Spinal cord (tissue), 10 donors: ENCODE results near the gene NAT16. TPM values are rescaled to one million over a fixed set of nuclear protein-coding genes. Genes with fewer than 3 reads are reported as not detected.
A peak's percentile ranks its signal among the peaks of the same experiment; 100 is the strongest.

Experiments
- DNase-seq, 6 donors: peaks; one replicate each; pipeline versions ENCODE4 v3.0.0 to v3.0.0-alpha.2; 2013 to 2015; ENCODE audit warnings: low spot score in 6 of 6, low read depth in 4 of 6
- H3K27ac ChIP-seq: one replicate; pipeline ENCODE4 v1.5.1; 2013; ENCODE audit warnings: low read depth, low read length, control low read depth
- H3K27me3 ChIP-seq: one replicate; pipeline ENCODE4 v1.6.1; 2013; ENCODE audit warnings: low read length; ENCODE audit not compliant: control insufficient read depth, insufficient read depth
- H3K36me3 ChIP-seq: one replicate; pipeline ENCODE4 v1.6.1; 2013; ENCODE audit warnings: low read length; ENCODE audit not compliant: control insufficient read depth, insufficient read depth
- H3K4me1 ChIP-seq: one replicate; pipeline ENCODE4 v1.6.1; 2013; ENCODE audit warnings: low read length; ENCODE audit not compliant: control insufficient read depth, insufficient read depth
- H3K4me3 ChIP-seq: one replicate; pipeline ENCODE4 v1.5.1; 2013; ENCODE audit warnings: low read depth, low read length, control low read depth
- H3K9me3 ChIP-seq: one replicate; pipeline ENCODE4 v1.6.1; 2013; ENCODE audit warnings: low read length; ENCODE audit not compliant: control insufficient read depth, insufficient read depth
- WGBS: methylation state at CpG from one replicate; pipeline ENCODE4 v1.1.5; 2013; ENCODE audit warnings: missing lambda C conversion rate; ENCODE audit not compliant: insufficient coverage; 5-methylcytosine and 5-hydroxymethylcytosine counted together
- polyA plus RNA-seq, 2 donors: library from polyadenylated mRNA; unstranded; fragments of 120-200 nt; gene quantifications; one replicate each; pipeline ENCODE4 v1.2.1, GENCODE V29; 2013; ENCODE audit not compliant: insufficient read length in 2 of 2
- total RNA-seq, 2 donors: library from RNA; depleted of rRNA in 1 of 2; stranded (reverse); fragments of 120-200 nt in 1 of 2; fragments of >200 nt in 1 of 2; gene quantifications; one replicate each; pipeline versions ENCODE4 v1.2.3 to v1.2.4, GENCODE V29; 2013 to 2014
- donor health status: healthy.

Gene NAT16
- total and polyA plus RNA-seq, 4 donors = 0.40 to 7.5 (median 3.7) TPM

DNA sequence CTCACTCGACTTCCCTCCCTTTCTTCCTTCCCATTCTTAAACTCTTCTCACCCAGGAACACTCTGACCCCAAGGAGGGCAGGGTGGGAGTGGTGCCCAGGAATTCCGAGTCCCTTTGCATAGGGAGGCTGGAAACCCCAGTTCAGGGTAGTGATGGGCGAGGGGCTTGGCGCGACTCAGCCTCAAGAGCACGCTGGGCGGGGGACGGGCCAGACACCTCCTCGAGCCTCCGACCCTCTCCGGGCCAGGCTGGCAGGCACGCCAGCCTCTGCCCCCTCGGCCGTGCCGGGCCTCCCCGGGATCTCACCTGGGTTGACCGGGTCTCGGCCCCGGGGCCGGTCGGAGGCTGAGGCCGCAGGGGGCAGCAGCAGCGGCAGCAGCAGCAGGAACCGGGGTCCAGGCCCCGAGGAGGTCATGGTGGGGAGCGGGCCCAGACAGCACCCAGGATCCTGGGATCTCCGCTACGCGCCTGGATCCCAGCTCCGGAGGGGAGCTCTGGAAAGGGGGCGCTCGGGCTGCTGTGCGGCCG lies 36.8 kb upstream of the NAT16 start:
- peak in 1 of 6 donors; percentile 35 for DNase-seq

DNA sequence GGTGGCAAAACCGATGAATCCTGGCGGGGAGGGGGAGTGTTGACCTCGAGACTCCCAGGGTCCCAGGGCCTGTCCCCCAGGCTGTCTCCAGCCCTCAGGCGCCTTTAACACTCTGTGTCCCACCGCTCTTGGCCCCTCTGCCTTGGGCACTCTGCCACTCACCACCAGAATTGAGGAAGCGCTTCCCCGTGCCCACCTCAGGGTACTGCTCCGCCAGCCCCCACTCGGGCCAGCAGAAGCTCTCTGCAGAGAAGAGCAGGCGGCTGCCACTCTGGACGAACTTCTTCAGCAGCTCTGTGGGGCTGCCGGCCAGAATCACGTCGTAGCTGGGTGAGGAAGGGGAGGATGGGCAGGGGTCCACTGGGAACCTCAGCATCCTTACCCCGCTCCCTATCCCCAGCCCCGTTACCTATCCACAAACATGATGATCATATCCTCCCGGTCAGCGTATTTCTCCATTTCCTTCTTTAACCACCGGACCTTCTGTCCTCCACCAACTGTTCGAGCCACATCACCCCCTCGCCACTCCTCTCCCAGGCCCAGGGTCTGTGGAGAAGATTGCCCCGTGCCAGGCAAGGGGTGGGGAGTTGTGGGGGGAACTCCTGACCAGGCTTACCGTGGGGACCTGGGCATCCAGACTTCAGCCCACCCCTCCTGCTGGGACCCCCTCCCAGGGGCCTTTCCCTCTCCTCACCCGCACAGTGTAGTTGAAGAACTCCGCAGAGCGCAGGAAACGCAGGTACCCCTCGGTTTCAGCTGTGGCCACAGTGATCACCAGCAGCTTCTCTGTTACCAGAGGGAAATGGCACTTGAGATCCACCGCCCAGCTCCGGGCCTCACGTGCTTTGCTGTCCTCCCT lies 36.1 kb upstream of the NAT16 start:
- DNase-seq = peak in 1 of 6 donors; percentile 9
- Histone ChIP-seq H3K9me3 (no peaks in the 10 kb centered on the region), H3K27ac (peak overlapping the region; percentile 96), H3K27me3 (no peaks in the 10 kb centered on the region), H3K4me3 (peak overlapping the region; percentile 87), H3K4me1 (peaks cover 40% of the 10 kb centered on the region), H3K36me3 (peaks cover 47% of the 10 kb centered on the region)
- 62% methylated on average over 18 of the region's 31 CpGs for WGBS

More for the DNA sequence above, 36.8 kb upstream of the NAT16 start:
- no peaks in the 10 kb centered on the region for H3K9me3 ChIP-seq
- peaks cover 47% of the 10 kb centered on the region for H3K36me3 ChIP-seq
- peak overlapping the region; percentile 87 for H3K4me3 ChIP-seq
- WGBS = 0% methylated on average over 33 of the region's 34 CpGs
- peak overlapping the region; percentile 96 for H3K27ac ChIP-seq
- no peaks in the 10 kb centered on the region for H3K27me3 ChIP-seq
- peaks cover 40% of the 10 kb centered on the region for H3K4me1 ChIP-seq

DNA sequence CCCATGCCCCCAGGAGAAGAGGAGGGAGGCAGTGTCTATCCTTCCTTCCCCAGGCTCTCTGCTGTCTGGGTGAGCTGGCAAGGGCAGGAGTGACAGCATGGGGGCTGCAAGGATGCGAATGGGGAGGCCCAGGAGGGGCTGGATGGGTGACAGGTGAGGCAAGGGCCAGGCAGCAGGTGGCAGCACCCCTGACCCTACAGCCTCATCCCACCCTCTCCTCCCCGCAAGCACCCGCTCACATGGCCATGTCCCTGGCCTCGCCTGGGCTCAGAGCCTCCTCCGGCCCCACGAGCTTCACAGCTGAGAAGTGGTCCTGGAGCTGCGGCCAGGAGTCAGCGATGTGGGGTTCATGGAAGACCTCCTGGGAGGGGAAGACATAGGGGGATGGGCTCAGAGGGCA lies 31.9 kb upstream of the NAT16 start:
- peaks cover 17% of the 10 kb centered on the region for H3K4me1 ChIP-seq
- WGBS = 88% methylated on average over 7 of the region's 8 CpGs
- H3K27ac ChIP-seq = no peak overlapping the region
- DNase-seq = no peak
- H3K9me3 ChIP-seq = no peaks in the 10 kb centered on the region
- H3K4me3 ChIP-seq = no peak overlapping the region
- H3K36me3 ChIP-seq = peaks cover 85% of the 10 kb centered on the region
- H3K27me3 ChIP-seq = no peaks in the 10 kb centered on the region

DNA sequence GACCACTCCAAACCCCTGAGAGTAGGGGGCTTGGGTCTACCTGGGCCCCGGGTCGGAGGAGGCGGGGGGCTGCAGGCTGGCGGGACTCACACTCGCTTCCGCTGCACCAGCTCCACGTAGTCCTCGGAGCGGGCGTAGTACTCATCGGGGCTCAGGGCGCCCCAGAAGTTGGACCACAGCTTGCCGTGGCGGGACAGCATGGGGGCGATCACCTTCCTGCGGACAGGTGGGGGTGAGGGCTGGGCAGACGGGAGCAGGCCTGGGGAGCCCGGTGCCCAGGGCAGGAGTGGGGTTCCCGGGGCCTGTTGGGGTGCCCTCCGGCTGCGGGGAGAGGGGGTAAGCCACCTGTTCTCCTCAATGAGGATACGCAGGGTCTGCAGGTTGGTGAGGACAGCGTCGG lies 31.4 kb upstream of the NAT16 start:
- H3K36me3 ChIP-seq = peaks cover 89% of the 10 kb centered on the region
- no peak overlapping the region for H3K27ac ChIP-seq
- no peaks in the 10 kb centered on the region for H3K27me3 ChIP-seq
- H3K9me3 ChIP-seq = no peaks in the 10 kb centered on the region
- H3K4me1 ChIP-seq = peaks cover 12% of the 10 kb centered on the region
- H3K4me3 ChIP-seq = no peak overlapping the region
- 95% methylated on average over 23 of the region's 24 CpGs for WGBS
- DNase-seq = no peak

DNA sequence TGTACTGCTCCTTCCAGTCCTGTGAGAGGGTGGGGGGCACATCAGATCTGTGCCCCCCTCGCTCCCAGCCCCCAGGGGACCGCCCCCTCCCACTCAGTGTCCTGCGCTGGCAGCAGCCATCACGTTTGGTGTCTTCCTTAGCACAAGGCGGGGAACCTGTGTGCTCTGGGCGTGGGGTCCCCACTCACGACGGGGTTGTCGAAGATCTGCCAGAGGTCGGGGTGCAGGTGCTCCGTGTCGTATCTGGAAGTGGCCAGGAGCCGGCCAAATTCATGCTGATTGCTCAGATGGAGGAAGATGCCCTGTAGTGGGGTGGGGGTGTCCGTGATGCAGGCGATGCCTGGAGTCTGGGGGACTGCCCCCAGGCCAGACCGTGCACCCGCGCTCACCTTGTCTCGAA lies 30.1 kb upstream of the NAT16 start:
- Histone ChIP-seq H3K9me3 (no peaks in the 10 kb centered on the region), H3K27ac (no peak overlapping the region), H3K4me1 (no peaks in the 10 kb centered on the region), H3K36me3 (peaks cover 88% of the 10 kb centered on the region), H3K27me3 (no peaks in the 10 kb centered on the region), H3K4me3 (no peak overlapping the region)
- DNase-seq = no peak
- WGBS = 93% methylated on average over 12 of the region's 19 CpGs

DNA sequence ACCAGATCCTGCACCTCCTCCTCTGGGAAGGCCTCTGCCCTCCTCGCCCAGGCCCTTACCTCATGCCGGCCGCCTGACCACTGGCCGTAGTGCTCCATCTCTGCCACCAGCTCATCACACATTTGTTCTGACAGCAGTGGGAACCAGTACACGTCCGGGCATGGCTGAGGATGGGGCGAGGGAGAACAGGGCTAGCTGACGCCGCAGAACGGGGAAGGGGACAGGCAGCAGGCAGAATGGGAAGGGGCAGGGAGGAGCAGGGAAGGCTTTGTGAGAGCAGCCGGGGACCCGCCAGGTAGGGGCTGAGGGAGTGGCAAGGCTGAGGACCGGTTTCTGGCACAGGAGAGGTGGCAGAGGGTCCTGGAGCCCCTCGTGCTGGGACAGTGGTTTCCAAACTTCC lies 28.7 kb upstream of the NAT16 start:
- DNase-seq = no peak
- whole genome bisulfite sequencing = 94% methylated on average over 8 of the region's 14 CpGs
- no peaks in the 10 kb centered on the region for H3K4me1 ChIP-seq
- H3K36me3 ChIP-seq = peaks cover 80% of the 10 kb centered on the region
- H3K4me3 ChIP-seq = no peak overlapping the region
- H3K27ac ChIP-seq = no peak overlapping the region
- H3K9me3 ChIP-seq = no peaks in the 10 kb centered on the region
- H3K27me3 ChIP-seq = no peaks in the 10 kb centered on the region

DNA sequence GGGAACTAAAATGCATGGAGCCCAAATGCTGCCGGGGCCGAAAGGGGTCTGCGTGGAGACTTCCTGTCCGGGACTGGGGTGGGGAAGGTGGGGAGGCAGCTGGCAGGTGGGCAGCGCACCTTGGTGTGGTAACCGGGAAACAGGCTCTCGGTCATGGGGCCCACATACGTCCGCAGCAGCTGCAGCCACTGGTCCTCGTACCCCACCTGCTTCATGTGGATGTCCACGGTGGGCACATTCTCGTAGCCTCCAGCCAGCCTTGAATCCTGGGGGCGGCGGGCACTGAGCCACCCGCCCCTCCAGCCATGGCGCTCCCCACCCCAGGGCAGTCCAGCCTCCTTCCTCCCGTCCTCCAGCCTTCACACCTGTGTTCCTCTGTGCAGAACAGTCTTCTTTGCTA lies 27.4 kb upstream of the NAT16 start:
- H3K4me3 ChIP-seq = no peak overlapping the region
- 91% methylated on average over 17 of the region's 17 CpGs for WGBS

DNA sequence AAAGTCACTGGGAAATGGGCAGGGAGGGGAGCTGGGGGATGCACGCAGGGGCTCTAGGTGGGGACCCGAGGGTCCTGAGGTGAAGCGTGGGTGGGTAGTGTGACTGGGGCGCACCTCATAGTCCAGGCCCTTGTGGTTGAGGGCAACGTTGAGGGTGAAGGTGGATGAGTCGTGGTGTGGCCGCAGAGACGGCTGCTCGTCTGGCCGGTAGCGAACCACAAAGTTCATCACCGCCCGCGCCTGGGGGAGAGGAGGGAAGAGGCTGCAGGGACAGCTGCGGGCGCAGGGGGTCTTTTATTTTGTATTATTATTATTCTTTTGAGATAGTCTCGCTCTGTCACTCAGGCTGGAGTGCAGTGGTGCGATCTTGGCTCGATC lies 26.6 kb upstream of the NAT16 start:
- WGBS = 91% methylated on average over 15 of the region's 19 CpGs

More for the DNA sequence above, 27.4 kb upstream of the NAT16 start:
- H3K36me3 ChIP-seq = peaks cover 67% of the 10 kb centered on the region
- H3K4me1 ChIP-seq = no peaks in the 10 kb centered on the region
- no peak for DNase-seq
- no peaks in the 10 kb centered on the region for H3K9me3 ChIP-seq
- no peak overlapping the region for H3K27ac ChIP-seq
- H3K27me3 ChIP-seq = peaks cover 11% of the 10 kb centered on the region

DNA sequence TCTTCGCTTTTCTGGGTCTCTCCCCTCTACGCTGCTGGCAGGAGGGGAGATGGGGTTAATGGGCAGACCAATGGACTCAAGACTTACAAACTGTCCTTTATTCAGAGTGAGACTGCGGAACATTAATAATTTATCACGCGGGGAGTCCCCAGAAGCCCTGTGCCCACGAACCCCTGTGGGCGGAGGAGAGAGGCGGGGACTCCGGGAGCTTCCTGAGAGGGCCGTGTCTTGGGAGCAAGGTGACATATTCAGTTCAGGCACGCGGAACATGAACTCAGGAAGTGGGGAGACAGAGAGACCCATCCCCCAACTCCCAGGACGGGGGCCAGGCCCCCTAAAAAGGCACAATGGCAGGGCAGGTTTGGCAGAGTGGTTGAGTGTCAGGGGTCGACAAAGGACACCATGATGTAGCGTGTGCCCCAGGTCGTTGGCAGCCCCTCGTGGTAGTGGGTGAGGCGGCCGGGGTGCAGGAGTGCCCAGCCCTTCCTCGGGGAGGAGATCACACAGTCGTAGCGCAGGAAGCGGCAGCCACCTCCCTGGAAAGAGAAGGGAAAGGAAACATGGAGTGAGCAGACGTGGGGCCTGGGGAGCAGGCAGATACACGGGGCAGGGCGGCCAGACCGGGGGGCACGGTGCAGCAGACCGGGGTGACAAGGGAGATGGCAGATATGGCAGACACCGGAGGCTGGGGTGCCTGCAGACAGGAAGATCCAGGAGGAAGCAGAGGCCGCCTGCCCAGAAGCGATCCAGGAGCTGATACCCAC lies 26.0 kb upstream of the NAT16 start:
- no peaks in the 10 kb centered on the region for H3K9me3 ChIP-seq
- H3K27me3 ChIP-seq = peaks cover 25% of the 10 kb centered on the region
- DNase-seq = no peak
- peaks cover 10% of the 10 kb centered on the region for H3K4me1 ChIP-seq
- 85% methylated on average over 28 of the region's 32 CpGs for WGBS
- H3K27ac ChIP-seq = no peak overlapping the region
- H3K4me3 ChIP-seq = no peak overlapping the region
- H3K36me3 ChIP-seq = peaks cover 54% of the 10 kb centered on the region

More for the DNA sequence above, 26.6 kb upstream of the NAT16 start:
- no peak overlapping the region for H3K4me3 ChIP-seq
- no peaks in the 10 kb centered on the region for H3K9me3 ChIP-seq
- H3K4me1 ChIP-seq = peaks cover 7% of the 10 kb centered on the region
- H3K36me3 ChIP-seq = peaks cover 59% of the 10 kb centered on the region
- no peak overlapping the region for H3K27ac ChIP-seq
- DNase-seq = no peak
- H3K27me3 ChIP-seq = peaks cover 20% of the 10 kb centered on the region
